Transverse colon (tissue), 4 donors: ENCODE measurements around the gene BRSK1.

Experiments
- CTCF ChIP-seq, 5 experiments: fragments of 200-600 bp in 3 of 5; fragments of 450-650 bp in 2 of 5; sonication (generic) in 3 of 5; IDR thresholded peaks; 1 replicate in 2 of 5; 2 replicates in 3 of 5; pipeline ENCODE4 v1.5.1; 2016 to 2017; ENCODE audit warnings: antibody characterized with exemption in 5 of 5, inconsistent platforms in 3 of 5, mild to moderate bottlenecking in 2 of 5, moderate library complexity in 1 of 5
- EP300 ChIP-seq: sonication (generic); formaldehyde crosslinking; IDR thresholded peaks from one replicate; pipeline ENCODE4 v1.6.1; 2017; ENCODE audit warnings: antibody characterized with exemption, low read depth
- POLR2A ChIP-seq: fragments of 450-650 bp; IDR thresholded peaks from one replicate; pipeline ENCODE4 v1.6.1; 2016; ENCODE audit warnings: antibody characterized with exemption, mild to moderate bottlenecking, moderate library complexity
- POLR2AphosphoS5 ChIP-seq, 3 donors: sonication (generic); formaldehyde crosslinking; IDR thresholded peaks; one replicate each; pipeline ENCODE4 v1.6.1; 2016; ENCODE audit warnings: antibody characterized with exemption in 3 of 3

GRCh38 chr19:55309448-55309847, 25.7 kb downstream of the BRSK1 start:
- TF ChIP-seq CTCF (IDR thresholded peaks at IDR 0.05) (no peak), POLR2A (no peak), POLR2AphosphoS5 (IDR thresholded peaks at IDR 0.05) (no peak), EP300 (no peak)
